Measurements from ENCODE around the gene LRRC45. TPM values are rescaled to one million over a fixed set of nuclear protein-coding genes. Genes with fewer than 3 reads are reported as not detected.

The LRRC45 gene
- total and polyA plus RNA-seq, 4 donors, result 3.1 to 20.1 (median 7.1) TPM

- intact Hi-C loops (cut with DNase I), result no loop called here
- DNase-seq, result no peak
- 90 to 91% methylated on average over 28 of the region's 28 CpGs for WGBS, 2 donors
These were observed 6.8 kb upstream of the LRRC45 start for GRCh38 chr17:82016061-82016874.

GRCh38 chr17:82016875-82017459, 6.1 kb upstream of the LRRC45 start:
- no peaks in the 10 kb centered on the region for H3K9me3 ChIP-seq (ENCODE audit: control insufficient read depth, low read length)
- H3K27ac ChIP-seq (ENCODE audit: low read depth in 1 of 2, low read length in 2 of 2), result no peak overlapping the region
- ATAC-seq (ENCODE audit: low FRiP score) (no peak), DNase-seq (no peak)
- no peaks in the 10 kb centered on the region for H3K36me3 ChIP-seq (ENCODE audit: control insufficient read depth in 1 of 2, insufficient read depth in 2 of 2, low read length in 1 of 2)
- H3K27me3 ChIP-seq (ENCODE audit: control insufficient read depth in 1 of 2, insufficient read depth in 2 of 2, low read length in 1 of 2), result no peaks in the 10 kb centered on the region
- intact Hi-C loops (cut with DNase I), result no loop called here
- no peak overlapping the region for H3K4me3 ChIP-seq (ENCODE audit: low read length in 2 of 2)
- WGBS, 2 donors, result 86 to 89% methylated on average over 24 of the region's 24 CpGs
- no peaks in the 10 kb centered on the region for H3K4me1 ChIP-seq (ENCODE audit: control insufficient read depth in 1 of 2, insufficient read depth in 2 of 2, low read length in 2 of 2)

More at GRCh38 chr17:82016061-82016874, 6.8 kb upstream of the LRRC45 start:
- H3K27ac ChIP-seq (ENCODE audit: low read depth in 1 of 2, low read length in 2 of 2), result no peak overlapping the region
- H3K4me3 ChIP-seq (ENCODE audit: low read length in 2 of 2), result no peak overlapping the region
- H3K4me1 ChIP-seq (ENCODE audit: control insufficient read depth in 1 of 2, insufficient read depth in 2 of 2, low read length in 2 of 2), result no peaks in the 10 kb centered on the region
- no peaks in the 10 kb centered on the region for H3K27me3 ChIP-seq (ENCODE audit: control insufficient read depth in 1 of 2, insufficient read depth in 2 of 2, low read length in 1 of 2)
- H3K36me3 ChIP-seq (ENCODE audit: control insufficient read depth in 1 of 2, insufficient read depth in 2 of 2, low read length in 1 of 2), result no peaks in the 10 kb centered on the region
- no peaks in the 10 kb centered on the region for H3K9me3 ChIP-seq (ENCODE audit: control insufficient read depth, low read length)
- no peak for ATAC-seq (ENCODE audit: low FRiP score)

GRCh38 chr17:82017612-82018151, 5.4 kb upstream of the LRRC45 start:
- Histone ChIP-seq H3K36me3 (ENCODE audit: control insufficient read depth in 1 of 2, insufficient read depth in 2 of 2, low read length in 1 of 2) (no peaks in the 10 kb centered on the region), H3K9me3 (ENCODE audit: control insufficient read depth, low read length) (no peaks in the 10 kb centered on the region), H3K4me1 (ENCODE audit: control insufficient read depth in 1 of 2, insufficient read depth in 2 of 2, low read length in 2 of 2) (no peaks in the 10 kb centered on the region), H3K27ac (ENCODE audit: low read depth in 1 of 2, low read length in 2 of 2) (no peak overlapping the region), H3K27me3 (ENCODE audit: control insufficient read depth in 1 of 2, insufficient read depth in 2 of 2, low read length in 1 of 2) (no peaks in the 10 kb centered on the region), H3K4me3 (ENCODE audit: low read length in 2 of 2) (no peak overlapping the region)
- WGBS, 2 donors, result 87% methylated on average over 13 of the region's 13 CpGs
- intact Hi-C loops (cut with DNase I), result no loop called here
- ATAC-seq (ENCODE audit: low FRiP score) (no peak), DNase-seq (no peak)

GRCh38 chr17:82018152-82018988, 4.7 kb upstream of the LRRC45 start:
- no peaks in the 10 kb centered on the region for H3K4me1 ChIP-seq (ENCODE audit: control insufficient read depth in 1 of 2, insufficient read depth in 2 of 2, low read length in 2 of 2)
- DNase-seq (no peak), ATAC-seq (ENCODE audit: low FRiP score) (no peak)
- no peaks in the 10 kb centered on the region for H3K36me3 ChIP-seq (ENCODE audit: control insufficient read depth in 1 of 2, insufficient read depth in 2 of 2, low read length in 1 of 2)
- 74 to 75% methylated on average over 19 of the region's 19 CpGs for WGBS, 2 donors
- H3K27ac ChIP-seq (ENCODE audit: low read depth in 1 of 2, low read length in 2 of 2), result no peak overlapping the region
- H3K27me3 ChIP-seq (ENCODE audit: control insufficient read depth in 1 of 2, insufficient read depth in 2 of 2, low read length in 1 of 2), result no peaks in the 10 kb centered on the region
- no peaks in the 10 kb centered on the region for H3K9me3 ChIP-seq (ENCODE audit: control insufficient read depth, low read length)
- H3K4me3 ChIP-seq (ENCODE audit: low read length in 2 of 2), result no peak overlapping the region
- intact Hi-C loops (cut with DNase I), result no loop called here

- intact Hi-C loops (cut with DNase I), result no loop called here
- Histone ChIP-seq H3K36me3 (ENCODE audit: control insufficient read depth in 1 of 2, insufficient read depth in 2 of 2, low read length in 1 of 2) (no peaks in the 10 kb centered on the region), H3K9me3 (ENCODE audit: control insufficient read depth, low read length) (no peaks in the 10 kb centered on the region), H3K27ac (ENCODE audit: low read depth in 1 of 2, low read length in 2 of 2) (no peak overlapping the region), H3K4me3 (ENCODE audit: low read length in 2 of 2) (no peak overlapping the region), H3K4me1 (ENCODE audit: control insufficient read depth in 1 of 2, insufficient read depth in 2 of 2, low read length in 2 of 2) (no peaks in the 10 kb centered on the region), H3K27me3 (ENCODE audit: control insufficient read depth in 1 of 2, insufficient read depth in 2 of 2, low read length in 1 of 2) (no peaks in the 10 kb centered on the region)
- ATAC-seq (ENCODE audit: low FRiP score) (no peak), DNase-seq (no peak)
- 88 to 91% methylated on average over 33 of the region's 33 CpGs for WGBS, 2 donors
These were observed 4.0 kb upstream of the LRRC45 start for GRCh38 chr17:82018989-82019689.

- Histone ChIP-seq H3K36me3 (ENCODE audit: control insufficient read depth in 1 of 2, insufficient read depth in 2 of 2, low read length in 1 of 2) (no peaks in the 10 kb centered on the region), H3K9me3 (ENCODE audit: control insufficient read depth, low read length) (no peaks in the 10 kb centered on the region), H3K27ac (ENCODE audit: low read depth in 1 of 2, low read length in 2 of 2) (no peak overlapping the region), H3K27me3 (ENCODE audit: control insufficient read depth in 1 of 2, insufficient read depth in 2 of 2, low read length in 1 of 2) (no peaks in the 10 kb centered on the region), H3K4me1 (ENCODE audit: control insufficient read depth in 1 of 2, insufficient read depth in 2 of 2, low read length in 2 of 2) (no peaks in the 10 kb centered on the region), H3K4me3 (ENCODE audit: low read length in 2 of 2) (no peak overlapping the region)
- intact Hi-C loops (cut with DNase I), result loop anchor here in 1 of 2 donors (2.0 kb wide), 1 partner anchor 61 kb away; no protein-coding TSS in a partner anchor
- ATAC-seq (ENCODE audit: low FRiP score) (no peak), DNase-seq (peak; percentile 74 to 90)
- WGBS, 2 donors, result 66 to 73% methylated on average over 28 to 34 of the region's 34 CpGs
These were observed 3.2 kb upstream of the LRRC45 start for GRCh38 chr17:82019690-82020571.

- H3K27ac ChIP-seq (ENCODE audit: low read depth in 1 of 2, low read length in 2 of 2), result no peak overlapping the region
- ATAC-seq (ENCODE audit: low FRiP score) (no peak), DNase-seq (no peak)
- no peaks in the 10 kb centered on the region for H3K27me3 ChIP-seq (ENCODE audit: control insufficient read depth in 1 of 2, insufficient read depth in 2 of 2, low read length in 1 of 2)
- H3K9me3 ChIP-seq (ENCODE audit: control insufficient read depth, low read length), result no peaks in the 10 kb centered on the region
- no peaks in the 10 kb centered on the region for H3K36me3 ChIP-seq (ENCODE audit: control insufficient read depth in 1 of 2, insufficient read depth in 2 of 2, low read length in 1 of 2)
- H3K4me3 ChIP-seq (ENCODE audit: low read length in 2 of 2), result no peak overlapping the region
- no peaks in the 10 kb centered on the region for H3K4me1 ChIP-seq (ENCODE audit: control insufficient read depth in 1 of 2, insufficient read depth in 2 of 2, low read length in 2 of 2)
- intact Hi-C loops (cut with DNase I), result loop anchor here (1.0 to 2.0 kb wide), 2 partner anchors 61 to 62 kb away; no protein-coding TSS in a partner anchor
- 61 to 66% methylated on average over 14 of the region's 14 CpGs for WGBS, 2 donors
These were observed 2.5 kb upstream of the LRRC45 start for GRCh38 chr17:82020572-82021106.
